ENCODE data around the gene PGF. TPM values are rescaled to one million over a fixed set of nuclear protein-coding genes. Genes with fewer than 3 reads are reported as not detected.

Gene PGF
- total RNA-seq, 1 donor from 2014 or later, result 3.2 TPM

DNA sequence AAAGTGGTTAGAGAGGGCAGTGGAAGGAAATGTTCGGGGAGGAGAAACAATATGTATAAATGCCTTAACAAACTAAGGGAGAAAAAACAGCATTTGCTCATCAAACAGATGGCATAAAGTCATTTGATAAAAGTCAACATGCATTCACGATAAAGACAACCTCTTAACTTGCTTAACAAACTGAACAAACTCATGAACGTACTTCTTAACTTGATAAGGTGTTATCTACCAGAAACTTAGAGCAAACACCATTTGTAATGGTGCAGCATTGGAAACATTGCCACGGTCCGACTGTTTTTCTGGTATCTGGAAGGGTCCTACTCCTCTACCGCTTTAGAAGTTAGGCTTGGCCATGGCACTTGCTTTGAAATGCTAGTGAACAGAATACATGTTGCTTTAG lies 28.2 kb downstream of the PGF start:
- no peak overlapping the region for H3K27ac Mint-ChIP-seq (ENCODE audit: unreplicated experiment)
- no peak overlapping the region for H3K4me3 Mint-ChIP-seq (ENCODE audit: unreplicated experiment)
- no peaks in the 10 kb centered on the region for H3K9me3 Mint-ChIP-seq (ENCODE audit: low read depth)
- no peak for DNase-seq (ENCODE audit: low spot score)
- no peaks in the 10 kb centered on the region for H3K36me3 Mint-ChIP-seq (ENCODE audit: low read depth)
- H3K27me3 Mint-ChIP-seq (ENCODE audit: low read depth), result peaks cover 5% of the 10 kb centered on the region
- TF ChIP-seq, protein P1, sequence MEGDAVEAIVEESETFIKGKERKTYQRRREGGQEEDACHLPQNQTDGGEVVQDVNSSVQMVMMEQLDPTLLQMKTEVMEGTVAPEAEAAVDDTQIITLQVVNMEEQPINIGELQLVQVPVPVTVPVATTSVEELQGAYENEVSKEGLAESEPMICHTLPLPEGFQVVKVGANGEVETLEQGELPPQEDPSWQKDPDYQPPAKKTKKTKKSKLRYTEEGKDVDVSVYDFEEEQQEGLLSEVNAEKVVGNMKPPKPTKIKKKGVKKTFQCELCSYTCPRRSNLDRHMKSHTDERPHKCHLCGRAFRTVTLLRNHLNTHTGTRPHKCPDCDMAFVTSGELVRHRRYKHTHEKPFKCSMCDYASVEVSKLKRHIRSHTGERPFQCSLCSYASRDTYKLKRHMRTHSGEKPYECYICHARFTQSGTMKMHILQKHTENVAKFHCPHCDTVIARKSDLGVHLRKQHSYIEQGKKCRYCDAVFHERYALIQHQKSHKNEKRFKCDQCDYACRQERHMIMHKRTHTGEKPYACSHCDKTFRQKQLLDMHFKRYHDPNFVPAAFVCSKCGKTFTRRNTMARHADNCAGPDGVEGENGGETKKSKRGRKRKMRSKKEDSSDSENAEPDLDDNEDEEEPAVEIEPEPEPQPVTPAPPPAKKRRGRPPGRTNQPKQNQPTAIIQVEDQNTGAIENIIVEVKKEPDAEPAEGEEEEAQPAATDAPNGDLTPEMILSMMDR (IDR thresholded peaks at IDR 0.05), result no peak
- peaks cover 4% of the 10 kb centered on the region for H3K4me1 Mint-ChIP-seq (ENCODE audit: low read depth)

DNA sequence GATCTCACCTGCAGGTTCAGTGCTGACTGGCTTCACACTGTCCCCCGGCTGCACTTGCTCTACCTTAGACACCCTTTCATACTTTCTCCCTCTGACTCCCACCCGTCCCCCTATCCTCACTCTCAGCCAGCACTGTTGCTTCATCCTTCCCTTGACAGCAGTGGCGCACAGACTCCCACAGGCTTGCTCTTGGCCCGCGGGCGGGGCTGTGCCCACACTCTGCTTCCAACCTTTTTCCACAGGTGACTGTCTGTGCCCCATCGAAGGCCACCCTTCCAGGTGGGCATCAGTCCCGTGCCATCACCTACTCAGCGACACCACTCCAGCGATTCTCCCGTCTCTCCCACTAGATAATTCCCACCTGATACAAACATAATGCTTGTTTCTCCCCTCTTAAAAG lies 31.3 kb downstream of the PGF start:
- H3K4me3 Mint-ChIP-seq (ENCODE audit: unreplicated experiment), result no peak overlapping the region
- no peak overlapping the region for H3K27ac Mint-ChIP-seq (ENCODE audit: unreplicated experiment)
- no peaks in the 10 kb centered on the region for H3K9me3 Mint-ChIP-seq (ENCODE audit: low read depth)
- no peaks in the 10 kb centered on the region for H3K36me3 Mint-ChIP-seq (ENCODE audit: low read depth)
- TF ChIP-seq, protein P1 (IDR thresholded peaks at IDR 0.05), result no peak
- H3K27me3 Mint-ChIP-seq (ENCODE audit: low read depth), result peaks cover 3% of the 10 kb centered on the region
- peaks cover 7% of the 10 kb centered on the region for H3K4me1 Mint-ChIP-seq (ENCODE audit: low read depth)
- DNase-seq (ENCODE audit: low spot score), result no peak

DNA sequence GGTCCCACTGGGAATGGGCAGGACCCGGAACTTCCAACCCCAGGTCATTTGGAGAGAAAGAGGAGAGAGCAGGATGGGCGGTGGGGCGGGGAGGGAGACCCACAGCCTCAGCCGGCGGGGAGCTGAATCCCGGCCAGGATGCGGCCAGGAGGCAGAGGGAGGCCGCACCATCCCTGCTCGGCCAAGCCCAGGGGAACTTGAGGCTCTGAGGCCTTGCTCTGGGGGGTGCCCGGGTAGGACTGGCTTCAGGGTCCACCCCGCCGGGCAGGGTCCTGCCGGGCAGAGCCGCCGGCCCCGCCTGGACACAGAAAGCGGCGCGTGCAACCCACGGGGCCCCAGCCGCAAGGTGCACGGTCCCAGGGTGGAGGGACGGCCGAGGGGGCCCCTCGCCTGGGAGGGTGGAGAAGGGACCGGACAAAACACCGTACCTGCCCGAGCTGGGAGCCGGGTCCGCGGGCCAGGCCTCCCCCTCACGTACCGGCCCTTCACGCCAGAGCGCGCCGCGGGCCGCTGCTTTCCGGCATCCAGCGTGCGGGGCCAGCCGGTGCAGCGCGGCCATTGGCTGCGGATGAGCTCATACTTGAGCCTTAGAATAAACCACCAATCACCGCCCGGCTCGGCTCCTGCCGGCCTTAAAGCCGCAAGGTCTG lies 32.5 kb downstream of the PGF start, which contains the start of gene RPS6KL1:
Gene RPS6KL1 (minus strand): TSS at position 509 of the 650 bp plus-strand sequence. CDS start 1,719 bp downstream, outside the sequence.
- peaks cover 7% of the 10 kb centered on the region for H3K4me1 Mint-ChIP-seq (ENCODE audit: low read depth)
- peaks cover 3% of the 10 kb centered on the region for H3K27me3 Mint-ChIP-seq (ENCODE audit: low read depth)

DNA sequence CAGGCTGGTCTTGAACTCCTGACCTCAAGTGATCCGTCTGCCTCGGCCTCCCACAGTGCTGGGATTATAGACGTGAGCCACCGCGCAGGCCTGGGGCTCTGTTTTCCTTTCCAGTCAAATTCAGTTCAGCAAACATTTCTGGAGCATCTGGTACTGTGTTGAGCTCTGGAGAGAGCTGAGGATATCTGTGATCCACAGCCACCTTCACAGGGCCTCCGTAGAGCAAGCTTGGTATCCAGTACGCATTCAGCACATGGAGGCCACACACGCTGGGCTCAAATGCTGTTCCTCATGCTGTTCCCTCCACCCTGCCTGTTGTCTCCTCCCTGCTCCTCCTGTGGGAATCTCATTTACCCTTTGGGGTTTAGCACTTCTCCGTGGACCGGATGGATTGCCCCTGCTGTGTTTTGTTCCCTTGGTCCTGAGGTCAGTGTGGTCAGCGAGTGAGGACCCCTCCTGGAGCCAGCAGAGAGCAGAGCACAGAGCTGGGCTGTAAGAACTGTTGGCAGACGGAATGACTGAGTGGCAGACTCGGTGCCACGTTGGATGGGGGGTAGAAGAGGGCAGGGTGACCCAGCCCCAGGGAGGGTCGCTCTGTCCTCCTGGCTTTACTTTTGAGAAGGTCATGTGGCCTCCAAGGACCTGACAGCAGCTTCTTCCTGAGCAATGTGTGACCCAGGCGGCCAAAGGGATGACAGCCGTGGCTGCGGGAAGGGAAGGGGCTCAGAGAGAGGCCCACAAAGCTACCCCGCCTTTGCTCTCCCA lies 33.2 kb downstream of the PGF start:
- TF ChIP-seq, protein P1 (IDR thresholded peaks at IDR 0.05), result no peak
- H3K36me3 Mint-ChIP-seq (ENCODE audit: low read depth), result no peaks in the 10 kb centered on the region
- DNase-seq (ENCODE audit: low spot score), result no peak
- peaks cover 3% of the 10 kb centered on the region for H3K27me3 Mint-ChIP-seq (ENCODE audit: low read depth)
- peaks cover 11% of the 10 kb centered on the region for H3K4me1 Mint-ChIP-seq (ENCODE audit: low read depth)
- H3K27ac Mint-ChIP-seq (ENCODE audit: unreplicated experiment), result no peak overlapping the region
- no peaks in the 10 kb centered on the region for H3K9me3 Mint-ChIP-seq (ENCODE audit: low read depth)
- H3K4me3 Mint-ChIP-seq (ENCODE audit: unreplicated experiment), result peak overlapping the region; percentile 67

More for the DNA sequence above, 32.5 kb downstream of the PGF start, which contains the start of gene RPS6KL1:
- Mint-ChIP-seq H3K36me3 (ENCODE audit: low read depth) (no peaks in the 10 kb centered on the region), H3K9me3 (ENCODE audit: low read depth) (no peaks in the 10 kb centered on the region), H3K4me3 (ENCODE audit: unreplicated experiment) (peak within 1 kb of the TSS; percentile 67), H3K27ac (ENCODE audit: unreplicated experiment) (no peak within 1 kb of the TSS)
- TF ChIP-seq, protein P1 (IDR thresholded peaks at IDR 0.05), result no peak
- DNase-seq (ENCODE audit: low spot score), result no peak

DNA sequence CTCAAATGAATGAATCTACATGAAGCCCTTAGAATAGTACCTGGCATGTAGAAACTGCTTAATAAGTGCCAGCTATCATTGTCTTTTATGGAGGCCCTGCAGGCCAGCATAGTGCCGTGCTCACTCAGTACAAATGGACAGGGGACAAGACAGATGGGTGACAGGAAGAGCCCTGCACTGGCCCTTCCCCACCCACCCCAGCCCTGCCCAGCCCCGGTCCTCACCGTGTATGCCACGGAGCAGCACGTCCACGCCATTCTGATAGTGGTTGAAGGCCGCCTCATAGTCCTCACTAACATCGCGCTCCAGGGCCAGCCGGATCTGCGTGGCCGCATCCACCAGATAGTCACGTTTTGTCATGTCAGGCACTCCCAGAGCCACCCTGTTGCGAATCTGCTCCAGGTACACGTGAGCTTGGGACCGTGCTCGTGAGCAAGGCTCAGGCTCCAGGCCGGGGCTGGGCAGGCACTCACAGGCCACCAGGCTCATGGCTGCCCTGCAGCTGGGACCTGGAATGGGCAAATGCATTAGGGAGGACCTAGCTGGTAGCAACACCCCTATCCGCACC lies 34.3 kb downstream of the PGF start:
- Mint-ChIP-seq H3K27me3 (ENCODE audit: low read depth) (no peaks in the 10 kb centered on the region), H3K4me3 (ENCODE audit: unreplicated experiment) (no peak overlapping the region), H3K36me3 (ENCODE audit: low read depth) (no peaks in the 10 kb centered on the region), H3K4me1 (ENCODE audit: low read depth) (peaks cover 14% of the 10 kb centered on the region), H3K9me3 (ENCODE audit: low read depth) (no peaks in the 10 kb centered on the region), H3K27ac (ENCODE audit: unreplicated experiment) (no peak overlapping the region)
- TF ChIP-seq, protein P1 (IDR thresholded peaks at IDR 0.05), result no peak
- DNase-seq (ENCODE audit: low spot score), result no peak
